Hepatic stellate cell (primary cell): ENCODE measurements around the gene STK33.

Experiments used
- DNase-seq: peaks from one replicate; pipeline ENCODE4 v3.0.0; 2011; ENCODE audit warnings: low spot score

Gene STK33

GRCh38 chr11:8356216-8356615, 237.8 kb downstream of the STK33 start:
- DNase-seq = no peak

- DNase-seq = no peak
Measured at GRCh38 chr11:8355416-8355742, 238.6 kb downstream of the STK33 start.

- DNase-seq = no peak
Measured at GRCh38 chr11:8354622-8355415, 239.2 kb downstream of the STK33 start.

GRCh38 chr11:8352876-8353505, 241.0 kb downstream of the STK33 start:
- DNase-seq = no peak

- no peak for DNase-seq
Measured at GRCh38 chr11:8352103-8352875, 241.7 kb downstream of the STK33 start.

GRCh38 chr11:8351223-8351622, 242.8 kb downstream of the STK33 start:
- no peak for DNase-seq

- DNase-seq = no peak
Measured at GRCh38 chr11:8347978-8348377, 246.1 kb downstream of the STK33 start.

- DNase-seq = no peak
Measured at GRCh38 chr11:8346157-8346755, 247.8 kb downstream of the STK33 start.

- no peak for DNase-seq
Measured at GRCh38 chr11:8345179-8345578, 248.8 kb downstream of the STK33 start.

GRCh38 chr11:8344346-8344745, 249.7 kb downstream of the STK33 start:
- no peak for DNase-seq

- no peak for DNase-seq
Measured at GRCh38 chr11:8342821-8343681, 251.0 kb downstream of the STK33 start.

- DNase-seq = no peak
Measured at GRCh38 chr11:8341996-8342395, 252.0 kb downstream of the STK33 start.
